Stimulated activated CD4-positive, alpha-beta T cell treated with anti-CD3 and anti-CD28 coated beads, Interleukin-12 subunit alpha, Interleukin-12 subunit beta, amount 100 ng/mL, for 24 hours (primary cell): ENCODE results near the gene CCDC24.

Experiments used
- DNase-seq, 2 experiments: peaks; one replicate each; pipeline ENCODE4 v3.0.0-alpha.2; 2020; ENCODE audit warnings: low read depth in 2 of 2

The CCDC24 gene

GRCh38 chr1:44040418-44040817 lies 49.0 kb downstream of the CCDC24 start:
- DNase-seq, result no peak

- DNase-seq, result no peak
Measured at GRCh38 chr1:44040846-44041245, 49.4 kb downstream of the CCDC24 start.

GRCh38 chr1:44043176-44044070 lies 52.0 kb downstream of the CCDC24 start:
- DNase-seq, result no peak

- no peak for DNase-seq
Measured at GRCh38 chr1:44044071-44044801, 52.8 kb downstream of the CCDC24 start.

GRCh38 chr1:44045064-44045463 lies 53.7 kb downstream of the CCDC24 start:
- DNase-seq, result no peak
